H1 (cell line): ENCODE measurements around the gene RGPD6.
"Not testable (repeated sequence)": the region's sequence is repeated elsewhere in the genome, so short reads cannot be mapped to it uniquely, and the experiment has no call there.

ENCODE experiments used
- CEBPB ChIP-seq: IDR thresholded peaks from 2 replicates; pipeline ENCODE4 v1.6.1; 2012; ENCODE audit warnings: low read depth, low read length
- CTCF ChIP-seq, 3 experiments: IDR thresholded peaks; 1 replicate in 2 of 3; 2 replicates in 1 of 3; pipeline versions ENCODE4 v1.5.1 to v1.6.1; 2011; ENCODE audit warnings: low read length in 3 of 3, mild to moderate bottlenecking in 3 of 3, inconsistent platforms in 2 of 3, low read depth in 1 of 3, moderate library complexity in 1 of 3; ENCODE audit not compliant: insufficient read depth in 1 of 3; ENCODE audit errors: control extremely low read depth in 1 of 3
- PHF8 ChIP-seq: fragments of 200-600 bp; sonication (generic); conservative IDR thresholded peaks from 2 replicates; pipeline ENCODE4 v1.7.1; 2012; ENCODE audit warnings: low read depth, mild to moderate bottlenecking, inconsistent platforms, low read length, moderate library complexity
- POLR2A ChIP-seq, 2 experiments: IDR thresholded peaks; 1 replicate in 1 of 2; 2 replicates in 1 of 2; pipeline ENCODE4 v1.6.1; 2011; ENCODE audit warnings: low read depth in 2 of 2, low read length in 2 of 2, mild to moderate bottlenecking in 2 of 2; ENCODE audit errors: control extremely low read depth in 1 of 2
- POLR2AphosphoS5 ChIP-seq: IDR thresholded peaks from 2 replicates; pipeline ENCODE4 v1.6.1; 2011; ENCODE audit warnings: low read depth, low read length
- RFX5 ChIP-seq: IDR thresholded peaks from 2 replicates; pipeline ENCODE4 v1.6.1; 2011; ENCODE audit warnings: low read depth, low read length, improper control_type of control experiment, borderline replicate concordance
- RNF2 ChIP-seq: fragments of 200-900, 300-1000 bp; sonication (generic); IDR thresholded peaks from 2 replicates; pipeline ENCODE4 v1.7.1; 2016; ENCODE audit warnings: borderline replicate concordance, low read depth, mild to moderate bottlenecking, antibody characterized with exemption, low read length; ENCODE audit not compliant: poor library complexity, severe bottlenecking; ENCODE audit errors: missing control alignments
- ZNF274 ChIP-seq: IDR thresholded peaks from 2 replicates; pipeline ENCODE4 v1.7.0; 2012; ENCODE audit warnings: low read length, borderline replicate concordance; ENCODE audit errors: extremely low read depth
- TF ChIP-seq, protein P1 (sequence below): IDR thresholded peaks from 2 replicates; pipeline ENCODE4 v1.6.1; 2011; ENCODE audit warnings: low read length, improper control_type of control experiment

DNA sequence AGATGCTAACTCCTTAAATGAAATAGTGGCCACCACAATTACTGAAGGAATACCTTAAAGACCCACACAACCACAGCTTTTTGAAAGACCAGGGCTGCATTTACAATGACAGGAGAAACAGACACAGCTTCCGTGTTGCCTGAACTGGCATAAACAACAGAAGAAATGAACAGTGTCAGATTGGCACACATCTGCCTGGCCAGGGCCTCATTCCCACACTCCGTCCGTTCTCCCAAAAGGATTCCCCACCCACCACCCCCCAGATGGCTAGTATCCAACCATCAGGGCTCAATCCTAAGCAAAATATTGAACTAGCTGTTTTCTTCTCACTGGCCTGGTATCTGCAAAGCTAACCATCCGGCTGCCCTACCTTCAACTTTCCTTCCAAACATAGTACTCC is 96.9 kb downstream of the RGPD6 start:
- TF ChIP-seq POLR2A (IDR thresholded peaks at IDR 0.05; ENCODE audit: control extremely low read depth in 1 of 2, low read depth in 2 of 2, low read length in 2 of 2); ZNF274; CTCF (IDR thresholded peaks at IDR 0.05; ENCODE audit: control extremely low read depth in 1 of 3, insufficient read depth in 1 of 3, low read depth in 1 of 3, low read length in 3 of 3); POLR2AphosphoS5; RFX5; PHF8; CEBPB; RNF2: not testable (repeated sequence)
- TF ChIP-seq, protein P1, sequence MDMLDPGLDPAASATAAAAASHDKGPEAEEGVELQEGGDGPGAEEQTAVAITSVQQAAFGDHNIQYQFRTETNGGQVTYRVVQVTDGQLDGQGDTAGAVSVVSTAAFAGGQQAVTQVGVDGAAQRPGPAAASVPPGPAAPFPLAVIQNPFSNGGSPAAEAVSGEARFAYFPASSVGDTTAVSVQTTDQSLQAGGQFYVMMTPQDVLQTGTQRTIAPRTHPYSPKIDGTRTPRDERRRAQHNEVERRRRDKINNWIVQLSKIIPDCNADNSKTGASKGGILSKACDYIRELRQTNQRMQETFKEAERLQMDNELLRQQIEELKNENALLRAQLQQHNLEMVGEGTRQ, result not testable (repeated sequence)
